ENCODE data around the gene S100A10. TPM values are rescaled to one million over a fixed set of nuclear protein-coding genes. Genes with fewer than 3 reads are reported as not detected.

Gene S100A10
- total RNA-seq, 1 donor from 2014 or later: 316 TPM

GRCh38 chr1:151975311-151976014 lies 18.2 kb downstream of the S100A10 start:
- TF ChIP-seq CTCF (conservative IDR thresholded peaks at IDR 0.05): no peak
- no peak for DNase-seq (ENCODE audit: extremely low spot score, unreplicated experiment)
- Mint-ChIP-seq H3K36me3 (no peaks in the 10 kb centered on the region), H3K4me1 (ENCODE audit: unreplicated experiment) (peaks cover 20% of the 10 kb centered on the region), H3K9me3 (no peaks in the 10 kb centered on the region), H3K4me3 (no peak overlapping the region), H3K27me3 (peaks cover 3% of the 10 kb centered on the region), H3K27ac (peak overlapping the region; percentile 70)

DNA sequence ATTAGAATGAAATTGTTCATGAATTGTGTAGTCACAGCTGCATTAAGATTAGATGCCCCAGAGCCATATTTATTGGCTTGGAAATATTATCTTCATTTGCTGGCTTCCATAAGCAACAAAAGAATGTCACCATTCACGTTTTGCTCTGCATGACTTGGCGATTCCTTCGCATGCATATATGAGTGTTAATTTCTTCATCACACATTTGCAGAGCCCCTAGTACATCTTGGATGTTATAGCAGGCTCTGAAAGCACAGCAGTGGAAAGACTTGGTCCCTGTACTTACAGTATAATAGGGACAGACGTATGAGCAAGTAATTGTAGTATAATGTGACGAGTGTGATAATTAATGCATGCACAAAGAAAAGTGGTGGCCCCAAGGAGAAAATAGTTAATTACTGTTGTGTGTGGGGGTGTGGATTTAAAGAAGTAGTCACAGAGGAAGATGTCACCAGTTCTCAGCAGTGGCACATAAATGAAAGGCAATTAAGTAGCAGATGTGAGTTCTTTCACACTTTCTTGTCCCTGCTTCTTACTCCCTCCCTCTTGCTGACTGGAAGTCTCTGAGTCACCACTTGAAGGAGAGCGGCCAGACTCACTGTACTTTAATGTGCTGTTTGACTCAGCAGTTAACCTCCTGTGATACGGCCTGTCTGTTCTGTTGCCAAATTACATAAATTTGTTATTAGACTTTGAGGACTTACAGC lies 21.0 kb downstream of the S100A10 start:
- peaks cover 9% of the 10 kb centered on the region for H3K4me1 Mint-ChIP-seq (ENCODE audit: unreplicated experiment)
- no peaks in the 10 kb centered on the region for H3K9me3 Mint-ChIP-seq
- H3K27me3 Mint-ChIP-seq: no peaks in the 10 kb centered on the region
- H3K27ac Mint-ChIP-seq: peak overlapping the region; percentile 91
- no peak for DNase-seq (ENCODE audit: extremely low spot score, unreplicated experiment)
- peak overlapping the region; percentile 62 for H3K4me3 Mint-ChIP-seq
- no peak for TF ChIP-seq CTCF (conservative IDR thresholded peaks at IDR 0.05)
- H3K36me3 Mint-ChIP-seq: no peaks in the 10 kb centered on the region

DNA sequence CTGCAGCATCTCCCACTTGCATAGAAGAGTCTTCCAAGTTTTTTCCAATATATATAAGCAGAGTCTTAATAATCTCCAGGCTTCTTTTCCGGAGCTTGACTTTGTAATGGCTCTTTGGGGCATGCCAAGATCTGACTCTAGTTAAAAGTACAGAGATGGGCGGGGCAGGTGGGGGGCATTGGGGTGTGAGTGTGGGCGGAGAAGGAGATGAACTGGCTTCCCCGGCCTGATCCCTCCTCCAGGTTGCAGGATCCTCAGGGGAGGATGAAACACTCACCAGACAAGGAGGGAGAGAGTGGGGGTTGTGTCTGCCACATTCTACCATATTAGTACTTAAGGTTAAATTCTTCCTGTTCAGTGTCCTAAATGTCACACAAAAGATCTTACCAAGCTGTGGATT lies 23.0 kb downstream of the S100A10 start:
- no peak for DNase-seq (ENCODE audit: extremely low spot score, unreplicated experiment)
- Mint-ChIP-seq H3K36me3 (no peaks in the 10 kb centered on the region), H3K27me3 (peaks cover 2% of the 10 kb centered on the region), H3K4me1 (ENCODE audit: unreplicated experiment) (peaks cover 9% of the 10 kb centered on the region), H3K27ac (no peak overlapping the region), H3K9me3 (no peaks in the 10 kb centered on the region), H3K4me3 (no peak overlapping the region)
- no peak for TF ChIP-seq CTCF (conservative IDR thresholded peaks at IDR 0.05)

GRCh38 chr1:151970128-151970527 lies 23.5 kb downstream of the S100A10 start:
- Mint-ChIP-seq H3K27me3 (peaks cover 2% of the 10 kb centered on the region), H3K9me3 (no peaks in the 10 kb centered on the region), H3K4me3 (no peak overlapping the region), H3K27ac (no peak overlapping the region), H3K4me1 (ENCODE audit: unreplicated experiment) (peaks cover 9% of the 10 kb centered on the region), H3K36me3 (no peaks in the 10 kb centered on the region)
- no peak for TF ChIP-seq CTCF (conservative IDR thresholded peaks at IDR 0.05)
- no peak for DNase-seq (ENCODE audit: extremely low spot score, unreplicated experiment)

GRCh38 chr1:151968791-151969399 lies 24.8 kb downstream of the S100A10 start:
- TF ChIP-seq CTCF (conservative IDR thresholded peaks at IDR 0.05): no peak
- Mint-ChIP-seq H3K27me3 (peaks cover 2% of the 10 kb centered on the region), H3K4me1 (ENCODE audit: unreplicated experiment) (peaks cover 9% of the 10 kb centered on the region), H3K4me3 (no peak overlapping the region), H3K36me3 (no peaks in the 10 kb centered on the region), H3K27ac (no peak overlapping the region), H3K9me3 (no peaks in the 10 kb centered on the region)
- DNase-seq (ENCODE audit: extremely low spot score, unreplicated experiment): no peak
